Mesendoderm (in vitro differentiated cells): Measurements from ENCODE around the gene POLR3GL.
A peak's percentile ranks its signal among the peaks of the same experiment; 100 is the strongest.
"Not testable (repeated sequence)": the region's sequence is repeated elsewhere in the genome, so short reads cannot be mapped to it uniquely, and the experiment has no call there.

Experiments
- DNase-seq: peaks from one replicate; pipeline ENCODE4 v3.0.0; 2013
- H2AK5ac ChIP-seq: 2 replicates; pipeline ENCODE4 v1.6.1; 2013; ENCODE audit warnings: low read length, inconsistent platforms
- H2BK120ac ChIP-seq: 2 replicates; pipeline ENCODE4 v1.6.1; 2013; ENCODE audit warnings: low read depth, mild to moderate bottlenecking, low read length, moderate library complexity, mixed read lengths
- H2BK15ac ChIP-seq: replicated peaks from 2 replicates; pipeline ENCODE4 v1.6.1; 2013; ENCODE audit warnings: low read depth, mild to moderate bottlenecking, moderate library complexity
- H2BK5ac ChIP-seq: 2 replicates; pipeline ENCODE4 v1.6.1; 2013; ENCODE audit warnings: low read length, inconsistent platforms
- H3K18ac ChIP-seq: 2 replicates; pipeline ENCODE4 v1.6.1; 2013; ENCODE audit warnings: mild to moderate bottlenecking, low read length, mixed read lengths
- H3K23ac ChIP-seq: one replicate; pipeline ENCODE4 v1.6.1; 2013; ENCODE audit warnings: low read length
- H3K27ac ChIP-seq: 2 replicates; pipeline ENCODE4 v1.5.1; 2013; ENCODE audit warnings: low read depth, mild to moderate bottlenecking, inconsistent platforms, low read length, moderate library complexity
- H3K27me3 ChIP-seq: 2 replicates; pipeline ENCODE4 v1.6.1; 2013; ENCODE audit warnings: low read length, control low read depth, mild to moderate bottlenecking, inconsistent platforms; ENCODE audit not compliant: insufficient read depth, poor library complexity
- H3K36me3 ChIP-seq: 2 replicates; pipeline ENCODE4 v1.6.1; 2013; ENCODE audit warnings: low read length, inconsistent platforms; ENCODE audit not compliant: control insufficient read depth, insufficient read depth
- H3K4ac ChIP-seq: one replicate; pipeline ENCODE4 v1.6.1; 2013; ENCODE audit warnings: low read depth, mild to moderate bottlenecking, low read length, moderate library complexity
- H3K4me1 ChIP-seq: 2 replicates; pipeline ENCODE4 v1.6.1; 2013; ENCODE audit warnings: low read depth, low read length, inconsistent platforms; ENCODE audit not compliant: control insufficient read depth
- H3K4me2 ChIP-seq: 2 replicates; pipeline ENCODE4 v1.6.1; 2013; ENCODE audit warnings: low read length
- H3K4me3 ChIP-seq: 2 replicates; pipeline ENCODE4 v1.5.1; 2013; ENCODE audit warnings: mild to moderate bottlenecking, low read length
- H3K56ac ChIP-seq: one replicate; pipeline ENCODE4 v1.6.1; 2013; ENCODE audit warnings: low read length
- H3K79me1 ChIP-seq: 2 replicates; pipeline ENCODE4 v1.6.1; 2013; ENCODE audit warnings: low read length, inconsistent platforms
- H3K79me2 ChIP-seq: 2 replicates; pipeline ENCODE4 v1.6.1; 2013; ENCODE audit warnings: mild to moderate bottlenecking, low read length; ENCODE audit not compliant: control insufficient read depth, insufficient read depth
- H3K9ac ChIP-seq: 2 replicates; pipeline ENCODE4 v1.6.1; 2013; ENCODE audit warnings: low read length, inconsistent platforms
- H4K5ac ChIP-seq: one replicate; pipeline ENCODE4 v1.6.1; 2013; ENCODE audit warnings: low read length
- H4K8ac ChIP-seq: one replicate; pipeline ENCODE4 v1.6.1; 2013; ENCODE audit warnings: low read depth, mild to moderate bottlenecking, control low read depth, low read length, moderate library complexity
- WGBS: extraction: QIAGEN DNeasy Blood & Tissue Kit; methylation state at CpG from one replicate; pipeline ENCODE4 v1.1.7; 2013; ENCODE audit warnings: low lambda C conversion rate, missing lambda C conversion rate; ENCODE audit not compliant: insufficient coverage; ENCODE audit errors: extremely low coverage; 5-methylcytosine and 5-hydroxymethylcytosine counted together

Gene POLR3GL

GRCh38 chr1:145918992-145919939, 45.2 kb upstream of the POLR3GL start:
- Histone ChIP-seq H2BK15ac (no peak overlapping the region), H3K9ac (peak overlapping the region; percentile 32), H3K27me3 (no peaks in the 10 kb centered on the region), H3K56ac (peak overlapping the region; percentile 88), H2BK5ac (no peak overlapping the region), H4K8ac (no peak overlapping the region), H3K79me1 (no peaks in the 10 kb centered on the region), H3K79me2 (no peaks in the 10 kb centered on the region), H3K4me3 (peak overlapping the region; percentile 25), H4K5ac (no peak overlapping the region), H3K36me3 (no peaks in the 10 kb centered on the region), H3K4me2 (peak overlapping the region; percentile 35), H3K18ac (peak overlapping the region; percentile 29), H3K23ac (no peak overlapping the region), H2AK5ac (no peak overlapping the region), H2BK120ac (no peak overlapping the region), H3K27ac (peak overlapping the region; percentile 48), H3K4me1 (no peaks in the 10 kb centered on the region), H3K4ac (no peak overlapping the region)
- no CpG with 5 or more reads among the region's 33 CpGs for WGBS
- DNase-seq = peak; percentile 63

GRCh38 chr1:145920297-145920696, 44.2 kb upstream of the POLR3GL start:
- H3K4me2 ChIP-seq, H4K5ac ChIP-seq, H3K4ac ChIP-seq, DNase-seq, H3K79me1 ChIP-seq, H4K8ac ChIP-seq, H3K56ac ChIP-seq, H3K27ac ChIP-seq, H2BK15ac ChIP-seq, H2AK5ac ChIP-seq, H3K23ac ChIP-seq, H3K9ac ChIP-seq, H3K27me3 ChIP-seq, H2BK120ac ChIP-seq, H2BK5ac ChIP-seq, H3K36me3 ChIP-seq, H3K4me1 ChIP-seq, H3K4me3 ChIP-seq, H3K18ac ChIP-seq, H3K79me2 ChIP-seq: not testable (repeated sequence)
- WGBS = no CpG with 5 or more reads among the region's 4 CpGs

GRCh38 chr1:145922266-145922665, 42.2 kb upstream of the POLR3GL start:
- Histone ChIP-seq H4K5ac (no peak overlapping the region), H3K27me3 (no peaks in the 10 kb centered on the region), H2BK15ac (no peak overlapping the region), H3K4me3 (no peak overlapping the region), H3K18ac (no peak overlapping the region), H3K27ac (no peak overlapping the region), H3K79me1 (peaks cover 9% of the 10 kb centered on the region), H2BK120ac (no peak overlapping the region), H3K4me1 (peaks cover 2% of the 10 kb centered on the region), H3K36me3 (no peaks in the 10 kb centered on the region), H4K8ac (no peak overlapping the region), H2AK5ac (no peak overlapping the region), H3K23ac (no peak overlapping the region), H3K4me2 (no peak overlapping the region), H2BK5ac (no peak overlapping the region), H3K56ac (no peak overlapping the region), H3K4ac (no peak overlapping the region), H3K79me2 (peaks cover 12% of the 10 kb centered on the region), H3K9ac (no peak overlapping the region)
- DNase-seq = no peak
- no CpG with 5 or more reads among the region's 2 CpGs for WGBS

GRCh38 chr1:145926686-145927062, 37.8 kb upstream of the POLR3GL start:
- H3K4ac ChIP-seq = peak overlapping the region; percentile 78
- H3K27me3 ChIP-seq = no peaks in the 10 kb centered on the region
- H2AK5ac ChIP-seq = peak overlapping the region; percentile 22
- H3K79me2 ChIP-seq = peaks cover 12% of the 10 kb centered on the region
- H3K18ac ChIP-seq = peak overlapping the region; percentile 78
- no peak for DNase-seq
- H4K5ac ChIP-seq = no peak overlapping the region
- peak overlapping the region; percentile 38 for H3K4me2 ChIP-seq
- H2BK5ac ChIP-seq = peak overlapping the region; percentile 62
- peaks cover 2% of the 10 kb centered on the region for H3K4me1 ChIP-seq
- H4K8ac ChIP-seq = no peak overlapping the region
- H3K4me3 ChIP-seq = peak overlapping the region; percentile 97
- WGBS = no CpG with 5 or more reads among the region's 19 CpGs
- H3K23ac ChIP-seq = peak overlapping the region; percentile 68
- H2BK120ac ChIP-seq = no peak overlapping the region
- H3K79me1 ChIP-seq = peaks cover 9% of the 10 kb centered on the region
- H3K56ac ChIP-seq = peak overlapping the region; percentile 94
- H3K36me3 ChIP-seq = no peaks in the 10 kb centered on the region
- H2BK15ac ChIP-seq = no peak overlapping the region
- H3K27ac ChIP-seq = peak overlapping the region; percentile 74
- peak overlapping the region; percentile 96 for H3K9ac ChIP-seq

- Histone ChIP-seq H3K79me2 (peaks cover 12% of the 10 kb centered on the region), H3K9ac (peak within 1 kb of the TSS; percentile 96), H3K27me3 (no peaks in the 10 kb centered on the region), H3K79me1 (peaks cover 9% of the 10 kb centered on the region), H3K23ac (peak within 1 kb of the TSS; percentile 68), H3K4me3 (peak within 1 kb of the TSS; percentile 97), H4K8ac (no peak within 1 kb of the TSS), H3K4ac (peak within 1 kb of the TSS; percentile 99), H4K5ac (peak within 1 kb of the TSS; percentile 8), H3K4me2 (peak within 1 kb of the TSS; percentile 38), H2BK15ac (peak within 1 kb of the TSS; percentile 37), H3K4me1 (peaks cover 2% of the 10 kb centered on the region), H3K18ac (peak within 1 kb of the TSS; percentile 92), H3K36me3 (no peaks in the 10 kb centered on the region), H3K27ac (peak within 1 kb of the TSS; percentile 74), H2BK5ac (peak within 1 kb of the TSS; percentile 62), H2BK120ac (peak within 1 kb of the TSS; percentile 29), H3K56ac (peak within 1 kb of the TSS; percentile 94), H2AK5ac (peak within 1 kb of the TSS; percentile 22)
- peak; percentile 100 for DNase-seq
- no CpG with 5 or more reads among the region's 41 CpGs for whole genome bisulfite sequencing
These were observed 37.2 kb upstream of the POLR3GL start, which contains the start of gene RBM8A for GRCh38 chr1:145927063-145927886. RBM8A (minus strand) TSS chr1:145927484; CDS start chr1:145927426, 58 bp downstream.
